ENCODE results near the gene KIF14. TPM values are rescaled to one million over a fixed set of nuclear protein-coding genes. Genes with fewer than 3 reads are reported as not detected.

KIF14 gene
- total and polyA plus RNA-seq, 2 of the 4 experiments (the other 2 are of a cell fraction): 2.3 to 4.7 TPM

GRCh38 chr1:200610846-200611245 lies 9.7 kb downstream of the KIF14 start:
- Histone ChIP-seq H2BK15ac (ENCODE audit: low read depth, low read length) (no peak overlapping the region), H3K27ac (ENCODE audit: insufficient read depth, low read length) (no peak overlapping the region), H3K56ac (ENCODE audit: extremely low read depth, insufficient read depth, low read length) (no peak overlapping the region), H3K36me3 (ENCODE audit: control insufficient read depth, insufficient read depth, low read length) (no peaks in the 10 kb centered on the region), H3K4ac (ENCODE audit: low read depth, low read length) (no peak overlapping the region), H3K9me1 (ENCODE audit: insufficient read depth, low read length) (no peaks in the 10 kb centered on the region), H2BK120ac (ENCODE audit: low read depth, low read length) (no peak overlapping the region), H3K4me1 (ENCODE audit: control insufficient read depth, insufficient read depth, low read length) (no peaks in the 10 kb centered on the region), H4K5ac (ENCODE audit: low read depth, low read length) (no peak overlapping the region), H3K23ac (ENCODE audit: low read depth, low read length) (no peak overlapping the region), H2AK9ac (replicated peaks; ENCODE audit: low read depth, low read length, poor library complexity) (no peak overlapping the region), H2AK5ac (ENCODE audit: low read depth, low read length) (no peak overlapping the region), H2BK5ac (ENCODE audit: low read depth, low read length, poor library complexity, severe bottlenecking) (no peak overlapping the region), H3K9ac (ENCODE audit: low read depth, low read length) (no peak overlapping the region), H3K9me3 (ENCODE audit: control insufficient read depth, insufficient read depth, low read length) (no peaks in the 10 kb centered on the region), H3K4me2 (ENCODE audit: low read depth, low read length) (peak overlapping the region; percentile 59), H4K8ac (ENCODE audit: low read depth in 2 of 2, low read length in 2 of 2) (no peak overlapping the region), H3K14ac (replicated peaks; ENCODE audit: low read depth, low read length) (no peak overlapping the region), H3K79me1 (ENCODE audit: low read depth in 1 of 2, low read length in 2 of 2) (no peaks in the 10 kb centered on the region; a peak in 3 of 4 replicates), H4K20me1 (ENCODE audit: insufficient read depth, low read length) (no peaks in the 10 kb centered on the region), H3K4me3 (ENCODE audit: insufficient read depth, low read depth, low read length) (no peak overlapping the region), H3K27me3 (ENCODE audit: control insufficient read depth, insufficient read depth, low read length) (no peaks in the 10 kb centered on the region), H2BK20ac (ENCODE audit: low read depth, low read length) (no peak overlapping the region), H4K91ac (ENCODE audit: insufficient read depth, low read depth, low read length) (no peak overlapping the region), H3K18ac (ENCODE audit: low read depth, low read length) (no peak overlapping the region), H2AFZ (replicated peaks; ENCODE audit: low read length, poor library complexity) (no peak overlapping the region)
- no peak for TF ChIP-seq CEBPB (IDR thresholded peaks at IDR 0.05; ENCODE audit: low read depth, low read length)
- TF ChIP-seq MAZ (IDR thresholded peaks at IDR 0.05; ENCODE audit: borderline replicate concordance, low read depth, low read length): no peak
- TF ChIP-seq FOS (IDR thresholded peaks at IDR 0.05; ENCODE audit: low read depth, low read length): no peak
- TF ChIP-seq ELK1 (IDR thresholded peaks at IDR 0.05; ENCODE audit: borderline replicate concordance, low read depth, low read length): no peak
- no peak for TF ChIP-seq RAD21 (IDR thresholded peaks at IDR 0.05; ENCODE audit: low read length)
- no peak for TF ChIP-seq CHD1 (IDR thresholded peaks at IDR 0.05; ENCODE audit: low read depth, low read length)
- TF ChIP-seq USF2 (IDR thresholded peaks at IDR 0.05; ENCODE audit: low read depth, low read length): no peak
- TF ChIP-seq RCOR1 (IDR thresholded peaks at IDR 0.05; ENCODE audit: insufficient replicate concordance, low read length): no peak
- TF ChIP-seq POLR2A (IDR thresholded peaks at IDR 0.05; ENCODE audit: low read depth, low read length): no peak
- no peak for TF ChIP-seq SMC3 (IDR thresholded peaks at IDR 0.05; ENCODE audit: low read depth, low read length)
- TF ChIP-seq BHLHE40 (IDR thresholded peaks at IDR 0.05; ENCODE audit: low read depth, low read length): no peak
- no peak for TF ChIP-seq NFE2L2 (IDR thresholded peaks at IDR 0.05; ENCODE audit: low read depth, low read length)
- no peak for TF ChIP-seq RFX5 (IDR thresholded peaks at IDR 0.05; ENCODE audit: low read depth, low read length)
- no peak for TF ChIP-seq MXI1 (IDR thresholded peaks at IDR 0.05; ENCODE audit: borderline replicate concordance, low read depth, low read length)
- no peak for TF ChIP-seq CTCF (conservative IDR thresholded peaks at IDR 0.05; ENCODE audit: low read depth, low read length)
- TF ChIP-seq MAFK (IDR thresholded peaks at IDR 0.05; ENCODE audit: low read depth, low read length): no peak
- peak; percentile 58 for DNase-seq
- WGBS, 2 experiments (ENCODE audit: extremely low coverage in 2 of 2, insufficient read length in 1 of 2): no CpG with 5 or more reads among the region's 2 CpGs
- in situ Hi-C loops (cut with MboI; ENCODE audit: low sequenced_read_pairs) (no loop called here), dilution Hi-C loops (cut with HindIII; ENCODE audit: low sequenced_read_pairs, unreplicated experiment) (no loop called here), intact Hi-C loops (cut with micrococcal nuclease) (no loop called here)
- BruUV-seq (replicated peaks): no TSS peak
- CTCF ChIA-PET: interaction anchor here (0.6 to 0.9 kb wide), 2 partner anchors 11 to 352 kb away, joined by 3 read pairs; no protein-coding TSS in a partner anchor
- POLR2A ChIA-PET (ENCODE audit: unreplicated experiment): interaction anchor here (0.5 to 0.9 kb wide), 2 partner anchors 10 to 85 kb away, joined by 3 to 11 read pairs; no protein-coding TSS in a partner anchor
- peak; percentile 72 for ATAC-seq (ENCODE audit: low read depth)

Measured in IMR-90 (cell line).